Measurements from ENCODE around the gene CRB1.

The CRB1 gene

GRCh38 chr1:197464044-197464443 lies 196.0 kb downstream of the CRB1 start:
- H3K36me3 Mint-ChIP-seq (ENCODE audit: low read depth) = no peaks in the 10 kb centered on the region
- no peaks in the 10 kb centered on the region for H3K9me3 Mint-ChIP-seq
- peak overlapping the region; percentile 39 for H3K4me3 Mint-ChIP-seq
- TF ChIP-seq CTCF (IDR thresholded peaks at IDR 0.05) = no peak
- no peak for DNase-seq
- H3K27ac Mint-ChIP-seq = peak overlapping the region; percentile 96
- H3K4me1 Mint-ChIP-seq = peaks cover 58% of the 10 kb centered on the region
- H3K27me3 Mint-ChIP-seq (ENCODE audit: low read depth, poor library complexity) = no peaks in the 10 kb centered on the region

GRCh38 chr1:197465528-197466327 lies 197.7 kb downstream of the CRB1 start:
- Mint-ChIP-seq H3K4me3 (no peak overlapping the region), H3K27ac (no peak overlapping the region), H3K27me3 (ENCODE audit: low read depth, poor library complexity) (no peaks in the 10 kb centered on the region), H3K4me1 (peaks cover 69% of the 10 kb centered on the region), H3K36me3 (ENCODE audit: low read depth) (no peaks in the 10 kb centered on the region), H3K9me3 (no peaks in the 10 kb centered on the region)
- no peak for TF ChIP-seq CTCF (IDR thresholded peaks at IDR 0.05)
- no peak for DNase-seq

- peak overlapping the region; percentile 5 for H3K27ac Mint-ChIP-seq
- no peaks in the 10 kb centered on the region for H3K36me3 Mint-ChIP-seq (ENCODE audit: low read depth)
- TF ChIP-seq CTCF (IDR thresholded peaks at IDR 0.05) = no peak
- no peaks in the 10 kb centered on the region for H3K27me3 Mint-ChIP-seq (ENCODE audit: low read depth, poor library complexity)
- no peak for DNase-seq
- H3K4me1 Mint-ChIP-seq = peaks cover 78% of the 10 kb centered on the region
- no peak overlapping the region for H3K4me3 Mint-ChIP-seq
- H3K9me3 Mint-ChIP-seq = no peaks in the 10 kb centered on the region
Observed at GRCh38 chr1:197466813-197467212, 198.8 kb downstream of the CRB1 start.

- Mint-ChIP-seq H3K9me3 (no peaks in the 10 kb centered on the region), H3K27ac (no peak overlapping the region), H3K4me1 (peaks cover 80% of the 10 kb centered on the region), H3K27me3 (ENCODE audit: low read depth, poor library complexity) (no peaks in the 10 kb centered on the region), H3K36me3 (ENCODE audit: low read depth) (no peaks in the 10 kb centered on the region), H3K4me3 (no peak overlapping the region)
- no peak for DNase-seq
- no peak for TF ChIP-seq CTCF (IDR thresholded peaks at IDR 0.05)
Observed at GRCh38 chr1:197467881-197468280, 199.8 kb downstream of the CRB1 start.

GRCh38 chr1:197468543-197469175 lies 200.6 kb downstream of the CRB1 start:
- DNase-seq = no peak
- Mint-ChIP-seq H3K4me3 (no peak overlapping the region), H3K27ac (no peak overlapping the region), H3K36me3 (ENCODE audit: low read depth) (no peaks in the 10 kb centered on the region), H3K4me1 (peaks cover 72% of the 10 kb centered on the region), H3K27me3 (ENCODE audit: low read depth, poor library complexity) (no peaks in the 10 kb centered on the region), H3K9me3 (no peaks in the 10 kb centered on the region)
- no peak for TF ChIP-seq CTCF (IDR thresholded peaks at IDR 0.05)
